Sigmoid colon (tissue), 7 donors: Measurements from ENCODE around the gene MAGI2. TPM values are rescaled to one million over a fixed set of nuclear protein-coding genes. Genes with fewer than 3 reads are reported as not detected.
A peak's percentile ranks its signal among the peaks of the same experiment; 100 is the strongest.

ENCODE experiments used
- DNase-seq: peaks from one replicate; pipeline ENCODE4 v3.0.0-alpha.2; 2019
- H3K27ac ChIP-seq, 4 donors: fragments of 200-600 bp; sonication (generic); one replicate each; pipeline ENCODE4 v1.5.1; 2016 to 2019; ENCODE audit warnings: mild to moderate bottlenecking in 1 of 4
- H3K27me3 ChIP-seq, 3 donors: fragments of 200-600 bp; sonication (generic); one replicate each; pipeline ENCODE4 v1.5.1; 2019; ENCODE audit warnings: mild to moderate bottlenecking in 1 of 3
- H3K36me3 ChIP-seq, 4 donors: fragments of 200-600 bp; sonication (generic); one replicate each; pipeline ENCODE4 v1.5.1; 2016 to 2019
- H3K4me1 ChIP-seq, 4 donors: fragments of 200-600 bp; sonication (generic); one replicate each; pipeline ENCODE4 v1.5.1; 2017 to 2019
- H3K4me3 ChIP-seq, 4 donors: fragments of 200-600 bp; sonication (generic); one replicate each; pipeline ENCODE4 v1.5.1; 2017 to 2019; ENCODE audit warnings: mild to moderate bottlenecking in 2 of 4, moderate library complexity in 1 of 4
- H3K9me3 ChIP-seq, 4 donors: fragments of 200-600 bp in 3 of 4; sonication (generic) in 3 of 4; one replicate each; pipeline versions ENCODE4 v1.5.1 to v1.6.1; 2013 to 2019
- CTCF ChIP-seq, 4 experiments: fragments of 450-650 bp in 3 of 4; fragments of 200-600 bp in 1 of 4; IDR thresholded peaks; one replicate each; pipeline ENCODE4 v1.5.1; 2016 to 2019; ENCODE audit warnings: antibody characterized with exemption in 4 of 4, mild to moderate bottlenecking in 3 of 4, moderate library complexity in 2 of 4
- EP300 ChIP-seq, 4 donors: sonication (generic); formaldehyde crosslinking; IDR thresholded peaks; one replicate each; pipeline ENCODE4 v1.6.1; 2017; ENCODE audit warnings: antibody characterized with exemption in 4 of 4
- POLR2A ChIP-seq, 2 donors: fragments of 450-650 bp; IDR thresholded peaks; one replicate each; pipeline ENCODE4 v1.6.1; 2016; ENCODE audit warnings: antibody characterized with exemption in 2 of 2, mild to moderate bottlenecking in 2 of 2, moderate library complexity in 2 of 2
- POLR2AphosphoS5 ChIP-seq, 4 donors: sonication (generic); formaldehyde crosslinking; IDR thresholded peaks; one replicate each; pipeline ENCODE4 v1.6.1; 2017; ENCODE audit warnings: antibody characterized with exemption in 4 of 4
- WGBS, 2 donors: extraction: QIAGEN DNeasy Blood & Tissue Kit; methylation state at CpG; one replicate each; pipeline ENCODE4 v1.1.7; 2013; 5-methylcytosine and 5-hydroxymethylcytosine counted together
- intact Hi-C: fragments of 100-400 bp; cut with DNase I; formaldehyde crosslinking; loops from one replicate; pipeline ENCODE4 v1.15.1; 2023
- polyA plus RNA-seq, 3 donors: library from polyadenylated mRNA; stranded (reverse); fragments of 200-250 nt; gene quantifications; one replicate each; pipeline ENCODE4 v1.2.3, GENCODE V29; 2013
- total RNA-seq, 4 donors: library from RNA; depleted of rRNA; stranded (reverse); fragments of >200 nt; gene quantifications; one replicate each; pipeline ENCODE4 v1.1.0, GENCODE V29; 2016
- donor health status: healthy with polysubstance abuse.
- donor health status: Bipolar disorder and iron deficiency.
- donor health status: healthy.

MAGI2 gene
- total and polyA plus RNA-seq, 7 donors = 0.69 to 26.9 (median 14.7) TPM

DNA sequence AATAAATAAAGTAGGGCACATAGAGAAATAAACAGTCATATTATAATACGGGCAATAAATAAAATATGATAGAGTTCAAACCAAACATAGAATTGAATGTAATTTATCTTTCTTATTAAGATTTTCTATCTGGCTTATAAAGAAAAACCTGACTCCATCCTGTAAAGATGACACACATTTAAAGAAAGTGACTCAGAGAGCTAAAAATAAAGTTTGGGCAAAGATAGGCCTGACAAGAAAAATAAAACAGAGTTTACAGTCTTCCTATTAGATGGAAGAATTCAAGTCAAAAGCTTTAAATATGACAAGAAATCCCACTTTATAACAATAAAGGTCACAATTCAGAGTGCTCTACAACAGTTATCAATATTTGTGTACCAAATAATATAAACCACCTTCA is 1074.3 kb downstream of the MAGI2 start:
- no peaks in the 10 kb centered on the region for H3K27me3 ChIP-seq
- intact Hi-C loops = no loop called here
- peaks cover 0 to 8% (median 0%) of the 10 kb centered on the region in 4 donors for H3K4me1 ChIP-seq
- DNase-seq = no peak
- peak overlapping the region in 1 of 4 donors; percentile 8 for H3K27ac ChIP-seq
- no peaks in the 10 kb centered on the region for H3K9me3 ChIP-seq
- no peak overlapping the region for H3K4me3 ChIP-seq
- TF ChIP-seq EP300 (IDR thresholded peaks at IDR 0.05) = no peak
- no peak for TF ChIP-seq POLR2AphosphoS5 (IDR thresholded peaks at IDR 0.05)
- TF ChIP-seq POLR2A (IDR thresholded peaks at IDR 0.05) = no peak
- TF ChIP-seq CTCF (IDR thresholded peaks at IDR 0.05) = no peak
- H3K36me3 ChIP-seq = no peaks in the 10 kb centered on the region
- WGBS, 2 donors = 92 to 97% methylated on average over 1 of the region's 1 CpG

DNA sequence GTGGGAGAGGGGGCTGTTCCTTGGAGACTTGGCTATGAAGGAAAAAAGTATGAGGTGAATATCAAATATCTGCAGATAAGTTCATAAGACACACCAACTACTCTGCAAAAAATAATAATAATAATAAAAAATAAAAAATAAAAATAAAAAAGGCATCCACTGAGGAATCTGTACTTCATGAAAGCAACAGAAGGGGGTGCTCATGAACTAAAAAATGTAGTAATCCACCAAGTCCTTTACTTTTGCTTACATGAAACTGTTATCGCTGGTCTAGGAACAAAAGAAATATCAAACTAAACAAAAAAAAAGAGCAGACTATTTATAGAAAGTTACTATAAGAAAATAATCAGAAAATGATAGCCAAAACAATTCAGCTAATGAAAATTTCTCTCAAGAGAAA is 1075.9 kb downstream of the MAGI2 start:
- Histone ChIP-seq H3K4me3 (no peak overlapping the region), H3K36me3 (no peaks in the 10 kb centered on the region), H3K27me3 (no peaks in the 10 kb centered on the region), H3K9me3 (no peaks in the 10 kb centered on the region), H3K4me1 (peaks cover 0 to 8% (median 0%) of the 10 kb centered on the region in 4 donors), H3K27ac (no peak overlapping the region)
- 83 to 94% methylated on average over 1 of the region's 1 CpG for WGBS, 2 donors
- intact Hi-C loops = no loop called here
- no peak for DNase-seq
- TF ChIP-seq EP300 (IDR thresholded peaks at IDR 0.05) = no peak
- no peak for TF ChIP-seq POLR2A (IDR thresholded peaks at IDR 0.05)
- TF ChIP-seq POLR2AphosphoS5 (IDR thresholded peaks at IDR 0.05) = no peak
- TF ChIP-seq CTCF (IDR thresholded peaks at IDR 0.05) = no peak

- no peak overlapping the region for H3K27ac ChIP-seq
- no peaks in the 10 kb centered on the region for H3K4me1 ChIP-seq
- H3K36me3 ChIP-seq = no peaks in the 10 kb centered on the region
- no peaks in the 10 kb centered on the region for H3K9me3 ChIP-seq
- TF ChIP-seq POLR2AphosphoS5 (IDR thresholded peaks at IDR 0.05) = no peak
- no peak for TF ChIP-seq EP300 (IDR thresholded peaks at IDR 0.05)
- TF ChIP-seq CTCF (IDR thresholded peaks at IDR 0.05) = no peak
- TF ChIP-seq POLR2A (IDR thresholded peaks at IDR 0.05) = no peak
- no peaks in the 10 kb centered on the region for H3K27me3 ChIP-seq
- DNase-seq = no peak
- intact Hi-C loops = no loop called here
- H3K4me3 ChIP-seq = no peak overlapping the region
Observed at GRCh38 chr7:78370936-78371335, 1082.5 kb downstream of the MAGI2 start.

DNA sequence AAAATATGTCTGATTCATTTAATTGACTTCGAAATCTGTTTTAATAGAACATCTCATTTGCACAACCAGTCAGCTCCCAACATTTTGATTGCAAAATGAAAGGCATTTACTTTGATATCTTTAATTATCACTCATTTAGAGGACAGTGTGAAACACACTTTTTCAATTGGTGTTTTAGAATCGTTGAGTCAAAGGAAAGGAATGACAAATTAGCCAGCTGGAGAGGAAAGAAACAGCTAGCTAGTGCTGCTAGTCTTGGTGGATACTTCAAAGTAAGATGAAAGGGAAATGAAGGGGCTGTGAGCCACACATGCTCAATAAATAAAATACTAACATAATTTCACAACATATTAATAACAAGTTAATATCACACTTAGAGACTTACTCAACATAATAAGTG is 1084.7 kb downstream of the MAGI2 start:
- 68 to 71% methylated on average over 2 of the region's 2 CpGs for WGBS, 2 donors
- no peak overlapping the region for H3K4me3 ChIP-seq
- intact Hi-C loops = no loop called here
- no peaks in the 10 kb centered on the region for H3K4me1 ChIP-seq
- no peak overlapping the region for H3K27ac ChIP-seq
- no peaks in the 10 kb centered on the region for H3K36me3 ChIP-seq
- no peaks in the 10 kb centered on the region for H3K27me3 ChIP-seq
- no peak for DNase-seq
- TF ChIP-seq CTCF (IDR thresholded peaks at IDR 0.05) (no peak), POLR2A (IDR thresholded peaks at IDR 0.05) (no peak), POLR2AphosphoS5 (IDR thresholded peaks at IDR 0.05) (no peak), EP300 (IDR thresholded peaks at IDR 0.05) (no peak)
- no peaks in the 10 kb centered on the region for H3K9me3 ChIP-seq

DNA sequence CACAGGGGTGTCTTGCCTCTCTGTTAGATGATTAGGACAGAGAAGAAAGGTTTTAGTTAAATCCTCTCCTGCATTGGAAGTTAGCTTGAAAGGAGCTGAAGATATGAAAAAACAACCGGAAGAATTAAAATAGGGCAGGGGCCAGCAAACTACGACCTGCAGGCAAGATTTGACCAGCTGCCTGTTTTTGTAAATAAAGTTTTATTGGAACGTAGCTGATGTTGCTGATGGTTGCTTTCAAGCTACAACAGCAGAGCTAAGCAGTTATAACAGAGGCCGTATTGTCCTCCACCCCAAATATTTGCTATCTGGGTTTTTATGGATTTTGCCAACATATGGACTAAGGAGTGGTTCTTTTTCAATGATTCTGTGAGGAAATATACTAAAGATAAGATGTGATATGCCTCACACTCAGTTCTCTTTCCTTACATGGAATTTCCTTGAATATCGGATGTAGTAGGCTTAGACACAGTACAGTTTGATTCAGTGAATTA is 1086.1 kb downstream of the MAGI2 start:
- Histone ChIP-seq H3K4me3 (no peak overlapping the region), H3K4me1 (no peaks in the 10 kb centered on the region), H3K36me3 (no peaks in the 10 kb centered on the region), H3K27me3 (no peaks in the 10 kb centered on the region), H3K9me3 (no peaks in the 10 kb centered on the region), H3K27ac (no peak overlapping the region)
- WGBS, 2 donors = 29 to 70% methylated on average over 5 of the region's 5 CpGs
- no peak for DNase-seq
- intact Hi-C loops = no loop called here
- TF ChIP-seq EP300 (IDR thresholded peaks at IDR 0.05) (no peak), POLR2AphosphoS5 (IDR thresholded peaks at IDR 0.05) (no peak), POLR2A (IDR thresholded peaks at IDR 0.05) (no peak), CTCF (IDR thresholded peaks at IDR 0.05) (no peak)
